ENCODE data around the gene BTBD9. TPM values are rescaled to one million over a fixed set of nuclear protein-coding genes. Genes with fewer than 3 reads are reported as not detected.

Gene BTBD9
- total RNA-seq, 1 donor: 25.3 TPM

DNA sequence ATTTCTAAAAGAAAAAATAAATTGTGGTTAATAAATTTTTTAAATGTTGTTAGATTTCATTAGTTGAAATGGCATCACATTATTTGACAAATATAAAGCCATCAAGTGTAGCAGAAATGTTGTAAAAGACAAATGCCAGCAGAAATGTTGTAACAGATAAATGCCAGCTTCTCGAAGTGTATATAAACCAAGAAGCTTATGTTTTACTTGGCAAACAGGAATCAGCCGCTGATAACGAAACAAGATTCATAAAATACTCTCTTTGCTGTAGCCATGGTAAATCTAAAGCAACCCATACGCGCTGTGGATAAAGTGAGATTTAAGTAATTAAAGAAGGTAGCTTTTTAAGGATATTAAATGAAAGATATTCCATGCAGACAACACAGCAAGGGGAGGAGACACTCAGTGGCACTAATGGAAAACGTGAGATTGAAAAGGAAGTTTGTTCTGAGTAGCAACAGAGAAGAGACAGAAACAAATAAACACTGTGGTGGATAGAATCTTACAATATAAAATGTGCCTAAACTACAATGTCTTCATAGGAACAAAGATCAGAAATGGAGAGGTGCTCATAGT is 29.6 kb downstream of the BTBD9 start:
- no peaks in the 10 kb centered on the region for H4K20me1 ChIP-seq (ENCODE audit: insufficient read depth, low read length)
- H3K36me3 ChIP-seq (ENCODE audit: insufficient read depth, low read length): no peaks in the 10 kb centered on the region
- DNase-seq (ENCODE audit: insufficient read length, low spot score, missing footprints): no peak

DNA sequence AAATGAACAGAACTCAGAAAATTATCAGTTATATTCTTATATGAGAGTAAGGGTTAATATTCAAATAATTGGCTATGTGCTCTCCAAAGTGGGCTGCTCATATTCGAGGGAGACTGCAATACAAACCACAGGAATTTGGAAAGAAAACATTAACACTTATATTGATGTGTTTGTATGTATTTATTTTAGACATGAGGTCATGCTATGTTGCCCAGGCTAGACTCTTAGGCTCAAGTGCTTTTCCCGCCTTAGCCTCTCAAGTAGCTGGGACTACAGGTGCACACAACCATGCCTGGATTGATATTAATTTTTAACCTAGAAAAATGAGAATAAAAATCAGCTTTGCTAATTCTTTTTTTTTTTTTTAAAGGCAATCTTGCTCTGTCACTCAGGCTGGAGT is 35.0 kb downstream of the BTBD9 start:
- no peak overlapping the region for H2AFZ ChIP-seq (ENCODE audit: low read length)
- H3K4me3 ChIP-seq (ENCODE audit: insufficient read depth, low read length): no peak overlapping the region
- H4K20me1 ChIP-seq (ENCODE audit: insufficient read depth, low read length): no peaks in the 10 kb centered on the region
- H3K79me2 ChIP-seq (ENCODE audit: insufficient read depth, low read length): peaks cover 6% of the 10 kb centered on the region
- H3K9me3 ChIP-seq (ENCODE audit: low read depth, low read length): no peaks in the 10 kb centered on the region
- H3K4me2 ChIP-seq (ENCODE audit: insufficient read depth, low read length): no peak overlapping the region
- H3K36me3 ChIP-seq (ENCODE audit: insufficient read depth, low read length): no peaks in the 10 kb centered on the region
- no peaks in the 10 kb centered on the region for H3K4me1 ChIP-seq (ENCODE audit: insufficient read depth, low read length)
- no peak overlapping the region for H3K27ac ChIP-seq (ENCODE audit: low read depth, low read length)
- no peaks in the 10 kb centered on the region for H3K27me3 ChIP-seq (ENCODE audit: insufficient read depth, low read length)
- no peak for DNase-seq (ENCODE audit: insufficient read length, low spot score, missing footprints)
- TF ChIP-seq, protein P1, sequence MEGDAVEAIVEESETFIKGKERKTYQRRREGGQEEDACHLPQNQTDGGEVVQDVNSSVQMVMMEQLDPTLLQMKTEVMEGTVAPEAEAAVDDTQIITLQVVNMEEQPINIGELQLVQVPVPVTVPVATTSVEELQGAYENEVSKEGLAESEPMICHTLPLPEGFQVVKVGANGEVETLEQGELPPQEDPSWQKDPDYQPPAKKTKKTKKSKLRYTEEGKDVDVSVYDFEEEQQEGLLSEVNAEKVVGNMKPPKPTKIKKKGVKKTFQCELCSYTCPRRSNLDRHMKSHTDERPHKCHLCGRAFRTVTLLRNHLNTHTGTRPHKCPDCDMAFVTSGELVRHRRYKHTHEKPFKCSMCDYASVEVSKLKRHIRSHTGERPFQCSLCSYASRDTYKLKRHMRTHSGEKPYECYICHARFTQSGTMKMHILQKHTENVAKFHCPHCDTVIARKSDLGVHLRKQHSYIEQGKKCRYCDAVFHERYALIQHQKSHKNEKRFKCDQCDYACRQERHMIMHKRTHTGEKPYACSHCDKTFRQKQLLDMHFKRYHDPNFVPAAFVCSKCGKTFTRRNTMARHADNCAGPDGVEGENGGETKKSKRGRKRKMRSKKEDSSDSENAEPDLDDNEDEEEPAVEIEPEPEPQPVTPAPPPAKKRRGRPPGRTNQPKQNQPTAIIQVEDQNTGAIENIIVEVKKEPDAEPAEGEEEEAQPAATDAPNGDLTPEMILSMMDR (IDR thresholded peaks at IDR 0.05; ENCODE audit: extremely low read depth, low read depth, low read length): no peak

More for the DNA sequence above, 29.6 kb downstream of the BTBD9 start:
- TF ChIP-seq, protein P1 (IDR thresholded peaks at IDR 0.05; ENCODE audit: extremely low read depth, low read depth, low read length): no peak
- H3K4me2 ChIP-seq (ENCODE audit: insufficient read depth, low read length): no peak overlapping the region
- H3K9me3 ChIP-seq (ENCODE audit: low read depth, low read length): no peaks in the 10 kb centered on the region
- H2AFZ ChIP-seq (ENCODE audit: low read length): no peak overlapping the region
- no peaks in the 10 kb centered on the region for H3K27me3 ChIP-seq (ENCODE audit: insufficient read depth, low read length)
- no peak overlapping the region for H3K27ac ChIP-seq (ENCODE audit: low read depth, low read length)
- peaks cover 17% of the 10 kb centered on the region for H3K4me1 ChIP-seq (ENCODE audit: insufficient read depth, low read length)
- no peak overlapping the region for H3K4me3 ChIP-seq (ENCODE audit: insufficient read depth, low read length)
- H3K79me2 ChIP-seq (ENCODE audit: insufficient read depth, low read length): peaks cover 25% of the 10 kb centered on the region

DNA sequence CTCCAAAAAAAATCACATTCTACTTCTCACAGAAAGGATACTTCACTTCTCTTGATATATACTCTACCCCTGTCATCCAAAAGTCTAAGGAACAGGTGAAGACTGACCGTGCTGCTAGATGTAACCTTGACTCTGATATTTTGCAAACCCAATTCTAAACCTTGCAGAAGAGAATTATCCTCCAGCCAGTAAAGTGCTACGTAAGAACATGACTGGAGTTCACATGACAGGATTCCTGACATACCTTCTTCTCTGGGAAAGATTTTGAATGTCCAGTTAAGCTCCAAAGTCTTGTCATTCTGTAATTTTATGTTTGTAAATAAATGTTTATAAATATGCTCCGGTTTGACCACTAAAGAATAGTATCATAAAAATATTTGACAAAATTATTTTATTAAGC is 35.8 kb downstream of the BTBD9 start:
- H2AFZ ChIP-seq (ENCODE audit: low read length): no peak overlapping the region
- H3K36me3 ChIP-seq (ENCODE audit: insufficient read depth, low read length): no peaks in the 10 kb centered on the region
- no peak overlapping the region for H3K4me2 ChIP-seq (ENCODE audit: insufficient read depth, low read length)
- peaks cover under 1% of the 10 kb centered on the region for H3K79me2 ChIP-seq (ENCODE audit: insufficient read depth, low read length)
- no peaks in the 10 kb centered on the region for H3K27me3 ChIP-seq (ENCODE audit: insufficient read depth, low read length)
- H3K9me3 ChIP-seq (ENCODE audit: low read depth, low read length): no peaks in the 10 kb centered on the region
- H3K27ac ChIP-seq (ENCODE audit: low read depth, low read length): no peak overlapping the region
- no peaks in the 10 kb centered on the region for H4K20me1 ChIP-seq (ENCODE audit: insufficient read depth, low read length)
- no peaks in the 10 kb centered on the region for H3K4me1 ChIP-seq (ENCODE audit: insufficient read depth, low read length)
- TF ChIP-seq, protein P1 (IDR thresholded peaks at IDR 0.05; ENCODE audit: extremely low read depth, low read depth, low read length): no peak
- DNase-seq (ENCODE audit: insufficient read length, low spot score, missing footprints): no peak
- no peak overlapping the region for H3K4me3 ChIP-seq (ENCODE audit: insufficient read depth, low read length)

- no peak overlapping the region for H3K27ac ChIP-seq (ENCODE audit: low read depth, low read length)
- TF ChIP-seq, protein P1 (IDR thresholded peaks at IDR 0.05; ENCODE audit: extremely low read depth, low read depth, low read length): no peak
- no peaks in the 10 kb centered on the region for H3K79me2 ChIP-seq (ENCODE audit: insufficient read depth, low read length)
- H3K4me1 ChIP-seq (ENCODE audit: insufficient read depth, low read length): no peaks in the 10 kb centered on the region
- H4K20me1 ChIP-seq (ENCODE audit: insufficient read depth, low read length): no peaks in the 10 kb centered on the region
- H3K4me3 ChIP-seq (ENCODE audit: insufficient read depth, low read length): no peak overlapping the region
- H3K9me3 ChIP-seq (ENCODE audit: low read depth, low read length): no peaks in the 10 kb centered on the region
- no peak overlapping the region for H3K4me2 ChIP-seq (ENCODE audit: insufficient read depth, low read length)
- no peak overlapping the region for H2AFZ ChIP-seq (ENCODE audit: low read length)
- no peak for DNase-seq (ENCODE audit: insufficient read length, low spot score, missing footprints)
- H3K27me3 ChIP-seq (ENCODE audit: insufficient read depth, low read length): no peaks in the 10 kb centered on the region
- H3K36me3 ChIP-seq (ENCODE audit: insufficient read depth, low read length): no peaks in the 10 kb centered on the region
Measured at GRCh38 chr6:38603496-38603895, 36.2 kb downstream of the BTBD9 start.

Measured in osteoblast (primary cell).